Myocyte (in vitro differentiated cells): ENCODE measurements around the gene SLAMF8. TPM values are rescaled to one million over a fixed set of nuclear protein-coding genes. Genes with fewer than 3 reads are reported as not detected.

ENCODE experiments used
- DNase-seq: peaks from one replicate; pipeline ENCODE4 v3.0.0-alpha.2; 2012; ENCODE audit warnings: low read depth
- polyA plus RNA-seq: library from polyadenylated mRNA; unstranded; fragments of >200 nt; gene quantifications from one replicate; pipeline ENCODE4 v1.2.1, GENCODE V29; 2012; ENCODE audit warnings: missing spikeins
- total RNA-seq: library from RNA; depleted of rRNA; stranded (reverse); fragments of >200 nt; gene quantifications from 2 replicates; pipeline ENCODE4 v1.2.3, GENCODE V29; 2014

The SLAMF8 gene
- 0.05 TPM in 2 replicates for total RNA-seq
- 0.21 TPM for polyA plus RNA-seq

DNA sequence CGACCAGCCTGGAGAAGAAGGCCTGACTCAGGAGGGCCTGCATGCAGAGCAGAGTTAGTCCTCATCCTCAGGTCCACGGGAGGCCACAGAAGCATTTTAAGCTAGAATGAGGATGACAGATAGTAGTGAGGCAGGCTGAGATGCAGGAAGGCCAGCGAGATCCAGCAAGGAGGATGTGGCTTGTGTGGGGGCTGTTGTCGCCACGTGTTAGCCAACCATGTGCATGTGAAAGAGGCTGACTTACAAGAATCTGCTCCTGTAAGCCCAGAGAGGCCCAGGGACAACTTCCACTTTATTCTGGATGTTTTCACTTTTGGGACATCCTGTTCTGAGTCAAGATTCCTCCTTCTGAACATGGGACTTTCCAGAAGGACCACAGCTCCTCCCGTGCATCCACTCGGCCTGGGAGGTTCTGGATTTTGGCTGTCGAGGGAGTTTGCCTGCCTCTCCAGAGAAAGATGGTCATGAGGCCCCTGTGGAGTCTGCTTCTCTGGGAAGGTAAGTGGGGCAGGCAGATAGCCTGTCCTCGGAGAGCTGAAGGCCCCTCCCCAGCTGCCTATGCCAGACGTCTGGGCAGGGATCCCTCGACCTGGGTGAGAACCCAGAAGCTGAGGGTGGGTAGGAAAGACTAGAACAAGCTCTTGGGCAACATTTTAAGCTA, at the start of gene SLAMF8:
SLAMF8 (plus strand) TSS at position 433 of the 661 bp plus-strand sequence; CDS start at position 459, 26 bp downstream.
- DNase-seq = no peak

DNA sequence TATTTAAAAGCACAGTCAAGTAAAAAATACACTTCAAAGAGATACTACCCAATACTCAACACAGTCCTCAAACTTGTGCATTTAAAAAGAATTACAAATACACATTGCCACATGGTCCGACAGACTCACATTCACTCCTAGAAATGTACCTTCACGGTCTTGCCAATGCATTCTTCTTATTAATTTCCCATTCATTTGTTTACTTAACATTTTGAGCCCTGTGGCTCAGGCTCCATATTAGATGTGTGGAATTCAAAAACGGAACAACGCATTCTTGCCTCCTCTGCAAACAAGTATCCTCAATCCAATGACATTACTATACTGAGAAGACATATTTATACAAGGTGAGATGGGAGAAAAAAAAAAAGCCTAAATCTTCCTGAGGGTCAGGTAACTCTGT, 48.4 kb upstream of the SLAMF8 start:
- DNase-seq = no peak

DNA sequence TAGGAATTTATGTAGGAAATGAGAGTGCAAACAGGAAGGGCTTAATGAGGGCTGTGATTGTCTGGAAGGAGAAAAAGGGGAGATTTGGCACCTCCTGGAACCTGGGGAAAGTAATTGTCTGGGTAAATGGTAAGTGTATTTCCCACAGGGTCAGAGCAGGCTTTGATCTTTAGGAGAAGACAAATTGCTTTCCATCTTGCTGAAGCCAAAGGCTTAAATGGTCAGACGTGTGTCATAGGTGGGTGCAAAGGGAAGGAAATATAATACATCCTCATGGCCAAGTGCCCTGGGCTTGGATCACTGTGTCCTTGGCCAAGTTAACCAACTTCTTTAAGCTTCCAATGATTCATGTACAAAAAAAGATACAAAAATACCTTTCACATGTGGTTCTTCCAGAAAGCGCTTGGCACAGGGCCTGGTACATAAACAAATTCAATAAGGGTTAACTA, 47.2 kb upstream of the SLAMF8 start:
- peak; percentile 35 for DNase-seq

DNA sequence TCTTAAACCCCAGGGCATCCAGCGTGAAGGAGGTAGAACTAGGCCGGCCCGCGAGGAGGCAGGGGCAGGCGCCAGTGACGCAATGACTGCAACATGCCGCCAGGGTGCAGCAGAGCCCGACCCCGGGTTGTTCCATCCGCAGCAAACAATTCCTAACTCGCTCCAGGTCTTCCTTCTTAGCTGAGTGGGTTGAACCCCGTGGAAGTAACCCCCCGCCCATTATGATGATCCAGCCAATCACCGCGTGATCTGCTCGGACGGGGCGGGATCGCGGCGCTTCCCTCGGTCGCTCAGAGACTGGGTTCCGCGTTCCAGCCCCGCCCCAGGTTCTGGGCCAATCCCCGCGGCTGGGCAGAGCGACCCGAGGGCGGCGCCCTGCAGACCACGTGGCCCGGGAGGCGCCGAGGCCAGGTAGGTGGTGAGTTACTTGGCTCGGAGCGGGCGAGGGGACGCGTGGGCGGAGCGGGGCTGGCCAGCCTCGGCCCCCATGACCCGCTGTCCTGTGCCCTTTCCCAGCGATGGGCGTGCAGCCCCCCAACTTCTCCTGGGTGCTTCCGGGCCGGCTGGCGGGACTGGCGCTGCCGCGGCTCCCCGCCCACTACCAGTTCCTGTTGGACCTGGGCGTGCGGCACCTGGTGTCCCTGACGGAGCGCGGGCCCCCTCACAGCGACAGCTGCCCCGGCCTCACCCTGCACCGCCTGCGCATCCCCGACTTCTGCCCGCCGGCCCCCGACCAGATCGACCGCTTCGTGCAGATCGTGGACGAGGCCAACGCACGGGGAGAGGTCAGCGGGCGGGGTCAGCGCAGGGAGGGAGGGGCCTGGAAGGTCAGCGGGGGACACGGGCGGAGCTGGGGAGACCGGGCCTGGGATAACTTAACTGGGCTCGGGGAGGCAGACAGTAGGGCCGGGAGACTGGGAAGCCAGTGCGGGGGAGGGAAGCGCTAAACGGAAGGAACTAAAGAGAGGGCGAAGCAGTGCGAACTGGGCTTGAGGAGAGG, 45.8 kb upstream of the SLAMF8 start, which contains the start of gene DUSP23:
DUSP23 (plus strand) TSS at position 380 of the 1,000 bp plus-strand sequence; CDS start at position 519, 139 bp downstream.
- peak; percentile 96 for DNase-seq

DNA sequence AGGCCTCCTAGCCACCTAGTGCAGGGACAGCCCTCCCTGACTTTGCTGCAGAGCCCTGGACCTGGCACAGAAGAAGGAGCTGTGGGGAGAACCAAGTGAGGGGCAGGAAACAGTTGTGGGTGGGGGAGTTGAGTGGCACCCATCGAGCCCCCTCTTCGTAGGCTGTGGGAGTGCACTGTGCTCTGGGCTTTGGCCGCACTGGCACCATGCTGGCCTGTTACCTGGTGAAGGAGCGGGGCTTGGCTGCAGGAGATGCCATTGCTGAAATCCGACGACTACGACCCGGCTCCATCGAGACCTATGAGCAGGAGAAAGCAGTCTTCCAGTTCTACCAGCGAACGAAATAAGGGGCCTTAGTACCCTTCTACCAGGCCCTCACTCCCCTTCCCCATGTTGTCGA, 44.7 kb upstream of the SLAMF8 start:
- DNase-seq = no peak

DNA sequence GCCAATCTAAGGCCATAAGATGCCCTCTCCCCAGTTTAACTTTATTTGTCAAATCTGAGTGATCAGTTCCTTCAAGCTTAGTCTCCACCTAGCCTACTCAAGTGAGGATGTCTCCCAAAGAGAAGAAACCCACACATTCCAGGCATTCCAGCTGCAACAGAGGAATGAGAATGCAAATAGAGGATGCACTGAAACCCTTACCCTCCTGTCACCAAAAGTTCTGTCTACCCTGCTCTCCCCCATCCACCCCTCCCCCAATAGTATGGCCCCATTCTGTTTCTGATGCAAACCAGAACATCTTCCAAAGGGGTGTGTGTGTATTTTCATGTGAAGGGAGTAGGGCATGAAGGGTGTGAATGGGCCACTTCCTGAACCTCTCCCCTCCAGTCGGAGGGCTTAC, 42.9 kb upstream of the SLAMF8 start:
- DNase-seq = no peak

DNA sequence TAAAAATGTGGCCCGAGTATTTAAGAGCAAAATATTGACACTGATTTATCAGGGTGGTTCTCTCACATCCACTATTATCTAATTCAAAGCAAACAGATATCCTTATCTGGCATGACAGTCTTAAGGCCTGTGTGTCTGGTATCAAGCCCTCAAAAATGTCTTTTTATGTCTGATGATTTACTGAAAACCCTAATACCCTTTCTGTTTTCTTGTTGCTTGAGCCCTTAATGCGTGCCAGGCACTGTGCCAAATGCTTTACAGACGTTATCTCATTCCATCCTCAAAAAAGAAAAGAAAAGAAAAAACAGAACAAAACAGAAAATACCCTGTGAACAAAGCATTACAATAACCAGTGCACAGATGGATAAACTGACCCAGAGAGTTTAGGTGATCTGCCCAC, 40.2 kb upstream of the SLAMF8 start:
- DNase-seq = no peak

DNA sequence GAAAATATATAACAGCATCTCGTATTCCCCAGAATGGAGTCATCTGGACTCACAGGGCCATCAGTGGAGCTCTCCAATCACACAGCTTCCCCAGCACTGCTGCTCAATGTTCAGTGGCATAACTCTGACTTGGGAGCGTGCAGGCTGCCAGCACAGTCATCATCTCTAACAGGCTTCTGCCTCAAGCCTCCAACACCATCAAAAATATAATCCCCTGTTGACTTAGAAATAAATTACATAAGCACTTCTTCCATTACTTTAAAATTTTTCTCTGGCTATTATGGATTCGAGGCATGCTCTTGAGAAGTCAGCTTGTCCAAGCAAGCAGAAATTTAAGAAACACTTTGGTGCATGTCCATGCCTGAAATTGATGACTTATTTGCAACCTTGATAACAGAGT, 39.7 kb upstream of the SLAMF8 start:
- no peak for DNase-seq

DNA sequence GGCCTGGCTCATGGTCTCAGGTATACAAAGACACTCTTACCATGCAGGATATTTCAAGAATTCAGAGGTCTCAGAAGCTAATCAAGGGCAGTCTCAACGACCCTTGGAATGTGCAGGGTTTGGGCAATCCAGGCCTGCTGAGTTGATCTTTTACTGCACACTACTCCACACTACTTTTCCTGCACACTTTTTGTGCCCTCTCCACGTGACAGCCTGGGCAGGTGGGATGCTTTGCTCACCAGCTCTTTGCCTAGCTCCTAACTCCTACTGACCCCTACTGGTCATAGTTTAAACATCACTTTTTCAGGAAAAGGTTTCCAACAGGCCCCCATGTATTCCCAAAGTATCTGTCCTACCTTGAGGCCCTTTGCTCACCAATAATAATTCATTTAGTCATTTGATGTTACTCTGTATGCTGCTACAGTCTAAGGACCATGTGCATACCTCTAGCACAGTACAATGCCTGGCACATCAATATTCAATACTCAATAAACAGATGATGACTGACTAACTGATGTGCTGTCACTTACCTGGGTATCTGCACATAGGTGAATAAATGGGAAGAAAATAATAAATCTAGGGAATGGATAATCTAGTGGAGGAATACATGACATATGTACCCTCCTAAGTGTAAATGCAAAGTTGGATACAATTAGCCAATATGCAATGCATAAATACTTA, 36.3 kb upstream of the SLAMF8 start:
- DNase-seq = peak; percentile 25

DNA sequence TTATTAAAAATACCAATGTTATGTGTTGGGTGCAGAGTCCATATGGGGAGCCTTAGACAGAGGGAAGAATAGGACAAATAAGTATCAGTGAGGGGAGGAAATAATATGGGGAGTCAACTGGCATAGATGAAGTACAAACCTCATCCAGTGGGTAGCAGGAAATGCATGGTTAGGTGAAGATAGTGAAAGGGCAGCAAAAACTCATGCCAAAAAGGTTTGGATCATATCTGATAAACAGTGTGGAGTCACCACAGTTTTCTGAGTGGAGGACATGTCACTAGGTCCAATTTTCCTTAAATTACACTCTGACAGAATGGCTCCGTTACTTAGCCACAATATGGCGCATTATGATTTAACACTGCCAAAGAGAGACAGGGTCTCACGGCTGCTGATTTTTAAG, 35.6 kb upstream of the SLAMF8 start:
- DNase-seq = no peak

DNA sequence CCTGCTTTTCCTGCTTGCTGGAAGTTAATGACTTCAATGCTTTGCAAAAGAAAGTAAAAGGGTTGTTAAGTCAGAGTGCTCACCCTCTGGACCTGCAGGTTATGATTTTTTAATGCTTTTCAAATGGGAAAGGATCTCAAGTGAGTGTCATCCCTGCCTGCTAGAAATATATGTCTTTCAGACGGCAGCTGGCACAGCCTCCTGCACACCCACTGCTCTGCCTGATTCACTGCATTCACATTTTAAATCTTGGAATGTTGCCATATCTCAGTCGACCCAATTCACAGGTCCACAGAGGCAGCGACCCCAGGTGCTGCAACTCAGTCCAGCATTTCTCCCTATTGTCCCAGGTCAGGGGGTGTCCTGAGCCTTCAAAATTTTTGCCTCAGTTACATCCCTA, 35.2 kb upstream of the SLAMF8 start:
- no peak for DNase-seq

DNA sequence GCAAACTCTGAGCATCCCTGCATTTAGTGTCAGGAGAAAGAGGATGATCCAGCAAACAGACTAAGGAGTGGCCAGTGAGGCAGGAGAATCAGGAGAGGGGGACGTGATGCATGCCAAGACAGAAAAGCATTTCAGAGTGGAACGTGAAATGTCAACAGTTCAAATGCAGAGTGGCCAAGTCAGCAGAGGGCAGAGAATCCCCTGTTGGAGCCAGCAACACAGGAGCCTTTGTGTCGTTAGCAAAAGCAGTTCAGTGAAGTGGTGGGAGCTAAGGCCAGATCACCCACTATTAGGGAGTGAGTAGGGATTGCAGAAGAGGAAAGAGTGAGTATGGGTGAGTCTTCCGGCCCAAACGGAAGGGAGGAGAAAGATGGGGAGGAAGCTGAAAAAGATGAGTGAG, 31.1 kb upstream of the SLAMF8 start:
- DNase-seq = no peak

DNA sequence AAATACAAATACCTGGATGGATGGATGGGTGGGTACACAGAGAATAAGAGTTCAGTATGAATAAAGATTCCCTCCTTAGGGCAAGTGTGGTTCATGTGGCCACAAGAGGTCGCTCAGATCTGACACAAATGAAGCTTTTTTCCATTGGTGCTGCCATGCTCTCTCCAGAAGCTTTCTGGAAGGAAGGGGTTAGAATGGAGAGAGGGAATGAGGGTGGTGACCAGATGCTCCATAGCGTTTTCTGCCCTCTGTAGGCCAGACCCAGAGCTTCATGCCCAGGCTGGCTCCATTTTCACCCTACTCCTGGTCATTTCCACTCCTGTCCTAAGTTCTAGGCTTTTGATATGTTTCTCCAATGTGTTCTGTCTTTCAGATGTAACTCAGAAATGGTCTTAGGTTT, 27.8 kb upstream of the SLAMF8 start:
- peak; percentile 80 for DNase-seq

DNA sequence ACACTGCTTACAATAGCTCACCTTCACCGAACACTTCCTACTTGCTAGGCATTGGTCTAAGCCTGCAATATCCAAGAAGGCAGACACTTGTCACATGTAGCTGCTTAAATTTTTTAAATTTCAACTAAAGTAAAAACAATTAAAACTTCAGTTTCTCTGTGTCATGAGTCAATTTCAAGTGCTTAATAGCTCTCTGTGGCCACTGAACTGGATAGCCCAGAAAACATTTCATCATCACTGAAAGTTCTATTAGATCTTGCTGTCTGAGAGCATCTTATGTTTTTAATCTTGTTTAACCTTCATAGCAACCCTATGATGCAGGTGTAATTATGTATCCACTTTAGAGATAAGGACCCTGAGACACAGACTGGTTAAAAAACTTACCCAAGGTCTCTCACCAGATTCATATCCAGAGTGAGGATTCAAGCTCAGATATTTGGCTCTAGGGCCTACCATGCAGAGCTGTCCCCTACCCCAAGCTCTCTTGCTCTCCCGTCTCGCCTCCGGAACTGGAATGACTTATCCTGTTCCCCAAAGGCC, 27.2 kb upstream of the SLAMF8 start:
- DNase-seq = no peak

DNA sequence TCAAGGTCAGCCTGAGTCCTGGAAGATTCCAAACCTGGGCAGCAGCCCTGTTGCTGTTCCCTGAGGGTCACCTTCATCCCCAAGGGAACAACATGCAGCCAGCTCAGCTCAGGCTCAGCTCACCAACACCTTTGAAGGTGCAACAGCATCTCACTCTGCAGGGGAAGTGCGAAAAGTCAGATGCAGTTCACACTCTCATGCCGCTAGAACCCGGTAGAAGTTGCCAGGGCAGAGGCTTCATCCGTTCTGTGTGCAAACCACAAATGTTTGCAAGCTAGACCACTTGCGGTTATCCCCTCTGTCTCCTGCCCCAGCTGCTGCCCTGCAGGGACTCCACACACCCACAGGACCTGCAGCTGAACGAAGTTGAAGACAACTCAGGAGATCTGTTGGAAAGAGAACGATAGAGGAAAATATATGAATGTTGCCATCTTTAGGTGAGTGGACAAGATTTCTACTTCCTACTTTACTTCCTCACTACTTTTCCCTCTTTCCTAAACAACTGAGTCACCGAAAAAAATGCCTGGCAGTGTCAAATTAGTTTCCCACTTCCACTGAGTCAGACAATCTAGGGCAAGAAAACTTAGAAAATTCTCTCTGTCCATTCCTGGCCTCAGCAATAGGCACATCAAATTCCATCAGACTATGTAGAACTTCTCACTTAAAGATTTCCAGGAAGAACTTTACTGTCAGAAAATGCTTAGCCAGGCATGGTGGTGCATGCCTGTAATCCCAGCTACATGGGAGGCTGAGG, 26.3 kb upstream of the SLAMF8 start:
- peak; percentile 27 for DNase-seq

DNA sequence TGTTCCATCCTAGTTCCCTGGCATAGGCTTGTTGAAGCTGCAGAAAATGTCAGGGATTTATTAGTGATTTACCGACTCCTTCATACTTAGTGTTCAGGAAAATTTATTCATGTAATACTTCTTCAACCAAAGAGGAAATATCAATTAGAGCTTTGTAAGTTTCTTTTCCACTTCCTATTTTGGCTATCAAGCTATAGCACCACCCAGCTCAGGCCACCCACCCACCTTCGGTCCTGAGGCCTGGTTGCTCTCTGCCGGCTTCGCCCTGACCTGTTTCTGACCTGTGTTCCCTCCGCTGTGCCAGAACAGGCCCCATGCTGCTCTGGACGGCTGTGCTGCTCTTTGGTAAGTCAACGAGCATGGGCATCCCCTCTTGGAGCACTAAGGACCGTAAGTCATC, 24.6 kb upstream of the SLAMF8 start, which contains the start of gene FCRL6:
FCRL6 (plus strand) TSS at position 250 of the 400 bp plus-strand sequence; CDS start at position 315, 65 bp downstream.
- no peak for DNase-seq

DNA sequence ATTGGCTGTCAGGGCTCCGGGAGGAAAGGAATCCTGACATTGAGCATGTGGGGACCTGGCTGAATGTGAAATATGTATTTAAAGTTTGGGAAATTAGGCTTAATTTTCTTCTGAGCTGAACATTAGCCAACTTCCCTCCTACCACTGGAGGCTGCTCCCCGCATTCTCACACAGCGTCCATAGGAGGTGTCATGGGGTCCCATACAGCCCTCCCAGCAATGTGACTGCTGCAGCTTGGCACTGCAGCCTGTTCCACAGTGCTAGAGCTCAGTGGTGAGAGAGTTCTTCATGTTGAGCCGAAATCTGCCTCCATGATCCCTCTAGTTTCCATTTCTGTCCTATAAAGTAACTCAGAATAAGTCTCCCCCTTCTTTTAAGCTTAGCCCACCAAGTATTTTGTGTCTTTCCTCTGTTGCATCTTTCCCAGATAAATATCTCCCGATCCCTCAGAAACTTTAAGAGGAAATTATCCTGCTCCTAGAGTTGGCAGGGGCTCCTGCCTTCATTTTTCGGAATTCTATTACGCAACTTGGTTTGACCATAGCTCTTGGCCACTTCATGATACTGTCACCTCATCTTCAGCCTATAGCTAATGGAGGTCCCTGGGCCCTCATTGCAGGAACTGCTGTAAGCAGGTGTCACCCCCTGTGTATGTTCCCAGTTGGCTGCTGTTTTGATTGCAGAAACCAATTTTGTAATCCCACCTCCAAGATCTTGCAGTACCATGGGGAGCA, 22.6 kb upstream of the SLAMF8 start:
- no peak for DNase-seq

DNA sequence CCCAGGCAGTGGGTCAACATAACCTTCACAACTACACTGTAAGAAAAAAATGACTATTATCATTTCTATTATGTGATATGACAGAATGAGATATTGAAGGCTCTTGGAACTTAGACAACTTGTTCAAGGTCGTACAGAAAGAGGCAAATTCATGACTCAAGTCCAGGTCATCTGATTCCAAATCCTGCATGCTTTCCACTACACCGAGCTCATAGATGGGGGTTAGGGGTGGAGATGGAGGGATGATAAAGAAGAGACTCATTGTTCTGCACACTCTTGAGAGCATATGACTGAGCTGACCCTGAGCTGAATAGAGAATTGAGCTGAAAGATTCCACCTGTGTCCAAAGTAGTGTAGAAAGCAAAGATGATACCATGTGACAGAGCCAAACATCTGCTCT, 21.7 kb upstream of the SLAMF8 start:
- DNase-seq = no peak

DNA sequence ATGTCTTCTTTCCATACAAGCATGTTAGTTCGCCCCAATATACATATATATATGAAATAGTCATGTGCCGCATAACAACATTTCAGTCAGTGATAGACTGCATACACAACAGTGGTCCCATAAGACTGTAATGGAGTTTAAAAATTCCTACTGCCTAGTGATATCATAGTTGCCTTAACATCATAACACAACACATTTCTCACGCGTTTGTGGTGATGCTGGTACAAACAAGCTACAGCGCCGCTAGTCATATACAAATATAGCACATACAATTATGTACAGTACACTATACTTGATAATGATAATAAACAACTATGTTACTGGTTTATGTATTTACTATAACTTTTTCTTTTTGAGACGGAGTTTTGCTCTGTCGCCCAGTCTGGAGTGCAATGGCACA, 10.7 kb upstream of the SLAMF8 start:
- DNase-seq = no peak
